ENCODE data around the gene TBL1XR1.
"Not testable (repeated sequence)": the region's sequence is repeated elsewhere in the genome, so short reads cannot be mapped to it uniquely, and the experiment has no call there.

The TBL1XR1 gene

DNA sequence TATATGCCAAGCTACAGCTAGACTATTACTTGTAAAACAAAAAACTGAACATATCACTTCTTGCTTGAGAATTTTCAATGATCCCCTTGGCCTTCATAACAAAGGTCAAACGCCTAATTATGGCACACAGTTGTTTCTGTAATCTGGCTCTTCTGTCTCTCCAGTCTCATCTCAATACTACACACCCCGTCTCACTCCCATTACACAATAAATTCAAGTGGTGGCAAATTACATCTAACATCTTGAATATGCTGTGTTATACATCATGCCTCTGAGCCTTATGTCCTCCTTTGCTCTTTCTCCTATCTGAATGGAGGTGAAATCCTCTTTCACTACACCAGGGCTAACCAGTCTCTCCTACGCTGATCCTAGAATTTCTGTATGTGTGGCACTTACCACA is 140.4 kb downstream of the TBL1XR1 start:
- no peak for DNase-seq

DNA sequence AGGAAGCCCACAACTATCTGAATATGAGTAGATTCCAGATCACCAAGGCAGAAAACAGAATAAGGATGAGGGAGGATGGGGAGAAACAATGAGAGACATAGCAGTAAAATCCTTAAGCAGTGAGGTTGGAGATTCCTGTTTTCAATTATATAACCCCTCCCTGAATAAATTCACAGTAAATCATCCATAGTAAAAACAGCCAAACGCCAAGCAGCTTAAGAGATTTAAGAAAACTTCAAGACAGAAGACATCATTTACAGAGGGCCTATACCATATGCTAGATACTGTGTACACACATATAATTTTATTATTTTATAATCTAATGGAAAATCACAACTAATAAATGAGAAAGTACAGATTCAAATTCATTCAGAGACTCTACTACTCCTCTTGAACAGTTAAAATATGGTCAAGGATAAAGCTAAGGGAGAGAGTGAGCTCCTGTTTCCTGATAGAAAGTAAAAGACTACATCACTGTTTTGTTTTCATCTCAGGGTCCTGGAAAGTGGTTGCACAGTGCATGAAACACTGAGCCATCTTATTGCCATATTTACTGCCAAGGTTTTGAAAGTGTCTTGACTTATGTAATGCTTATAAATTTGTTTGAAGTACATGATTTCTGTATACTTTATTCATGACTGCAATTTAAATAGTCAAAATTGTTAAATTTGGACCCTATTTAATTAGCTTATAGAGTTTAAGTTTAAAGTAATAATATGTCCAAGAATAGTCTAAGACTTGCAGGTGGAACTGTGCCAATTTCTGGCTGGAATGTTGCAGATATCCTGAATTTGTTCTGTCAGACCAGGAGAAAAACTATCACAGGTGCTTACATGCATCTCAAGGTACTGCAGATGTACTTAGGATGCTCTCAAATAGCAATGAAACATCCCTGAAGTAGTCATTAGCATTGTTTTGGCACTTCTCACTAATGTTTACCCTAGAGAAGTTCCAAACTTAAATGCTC is 141.4 kb downstream of the TBL1XR1 start:
- DNase-seq, result no peak

DNA sequence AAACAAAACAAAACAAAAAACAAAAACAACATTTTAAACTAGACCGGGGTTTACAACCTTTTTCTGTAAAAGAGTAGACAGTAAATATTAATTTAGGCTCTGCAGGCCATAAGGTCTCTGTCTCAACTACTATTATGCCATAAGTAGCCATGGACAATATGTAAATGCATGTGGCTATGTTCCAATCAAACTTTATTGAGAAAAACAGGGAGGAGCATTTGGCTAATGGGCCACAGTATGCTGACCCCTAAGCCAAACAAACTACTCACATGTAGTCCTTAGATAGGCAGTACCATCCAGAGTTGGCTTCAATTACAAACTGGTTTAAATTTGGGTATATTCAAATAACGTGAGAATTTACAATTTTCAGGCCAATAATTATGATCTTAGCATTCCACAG is 144.2 kb downstream of the TBL1XR1 start:
- no peak for DNase-seq

- no peak for DNase-seq
Observed at GRCh38 chr3:177051411-177051810, 145.9 kb downstream of the TBL1XR1 start.

- DNase-seq, result peak; percentile 59
Observed at GRCh38 chr3:177050501-177051237, 146.6 kb downstream of the TBL1XR1 start.

- no peak for DNase-seq
Observed at GRCh38 chr3:177045767-177046166, 151.5 kb downstream of the TBL1XR1 start.

- no peak for DNase-seq
Observed at GRCh38 chr3:177045222-177045621, 152.1 kb downstream of the TBL1XR1 start.

- no peak for DNase-seq
Observed at GRCh38 chr3:177041730-177042551, 155.3 kb downstream of the TBL1XR1 start.

GRCh38 chr3:177041021-177041729 is 156.1 kb downstream of the TBL1XR1 start:
- DNase-seq, result no peak

- no peak for DNase-seq
Observed at GRCh38 chr3:177039490-177040274, 157.6 kb downstream of the TBL1XR1 start.

GRCh38 chr3:177037241-177037640 is 160.0 kb downstream of the TBL1XR1 start:
- no peak for DNase-seq

- DNase-seq, result no peak
Observed at GRCh38 chr3:177035676-177036075, 161.6 kb downstream of the TBL1XR1 start.

GRCh38 chr3:177034832-177035475 is 162.3 kb downstream of the TBL1XR1 start:
- no peak for DNase-seq

GRCh38 chr3:177026505-177027277 is 170.6 kb downstream of the TBL1XR1 start:
- DNase-seq, result no peak

- DNase-seq, result no peak
Observed at GRCh38 chr3:177015881-177016280, 181.4 kb downstream of the TBL1XR1 start.

GRCh38 chr3:177013681-177014280 is 183.5 kb downstream of the TBL1XR1 start:
- no peak for DNase-seq

DNA sequence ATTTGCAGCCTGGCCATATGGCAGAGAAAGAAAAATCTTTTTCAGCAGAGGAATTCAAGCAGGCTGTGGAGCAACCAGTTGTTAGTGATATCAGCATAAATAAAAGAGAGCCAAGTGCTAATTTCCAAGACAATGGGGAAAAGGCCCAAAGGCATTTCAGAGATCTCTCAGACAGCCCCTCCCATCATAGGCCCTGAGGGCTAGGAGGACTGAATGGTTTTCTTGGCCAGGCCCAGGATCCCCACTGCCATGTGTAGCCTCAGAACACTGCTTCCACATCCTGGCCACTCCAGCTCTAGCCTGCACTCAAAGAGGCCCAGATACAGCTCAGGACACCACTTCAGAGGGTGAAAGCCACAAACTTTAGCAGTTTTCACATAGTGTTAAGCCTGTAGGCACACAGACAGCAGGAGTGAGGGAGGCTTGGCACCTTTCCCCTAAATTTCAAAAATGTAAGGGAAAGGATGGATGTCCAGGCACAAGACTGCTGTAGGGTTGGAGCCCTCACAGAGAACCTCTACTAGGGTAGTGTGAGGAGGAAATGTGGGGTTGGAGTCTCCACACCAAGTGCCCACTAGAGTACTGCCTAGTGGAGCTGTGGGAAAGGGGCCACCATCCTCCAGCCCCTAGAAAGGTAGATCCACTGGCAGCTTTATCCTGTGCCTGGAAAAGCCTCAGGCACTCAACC is 191.4 kb downstream of the TBL1XR1 start:
- no peak for DNase-seq

- not testable (repeated sequence) for DNase-seq
Observed at GRCh38 chr3:177000159-177000558, 197.1 kb downstream of the TBL1XR1 start.

DNA sequence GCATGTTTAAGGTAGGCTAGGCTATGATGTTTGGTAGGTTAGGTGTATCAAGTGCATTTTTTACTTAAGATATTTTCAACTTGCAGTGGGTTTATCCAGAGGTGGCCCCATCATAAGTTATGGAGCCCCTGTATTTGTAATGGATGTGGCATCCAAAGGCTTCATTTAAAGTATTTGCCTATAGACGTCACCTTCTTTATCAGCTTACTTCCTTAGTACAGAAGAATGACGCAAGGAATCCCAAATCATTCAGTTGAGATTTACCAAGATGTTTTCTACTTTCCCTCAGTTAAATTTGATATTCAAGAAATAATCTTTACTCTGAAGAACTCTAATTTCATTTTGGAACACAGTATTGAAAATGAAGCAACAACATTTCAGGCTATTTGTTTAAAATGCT is 201.3 kb downstream of the TBL1XR1 start:
- DNase-seq, result no peak

Data from kidney glomerular epithelial cell (primary cell).